Progenitor cell of endocrine pancreas (in vitro differentiated cells): ENCODE results near the gene DCBLD2. TPM values are rescaled to one million over a fixed set of nuclear protein-coding genes. Genes with fewer than 3 reads are reported as not detected.

Experiments used
- DNase-seq: peaks from one replicate; pipeline ENCODE4 v3.0.0; 2021; ENCODE audit warnings: low spot score; ENCODE audit not compliant: unreplicated experiment
- H3K27ac Mint-ChIP-seq: 2 replicates; pipeline ENCODE4 v1.8.0; 2021; ENCODE audit warnings: mild to moderate bottlenecking, moderate library complexity, mixed read lengths
- H3K27me3 Mint-ChIP-seq: 2 replicates; pipeline ENCODE4 v1.8.0; 2021; ENCODE audit warnings: mixed read lengths
- H3K36me3 Mint-ChIP-seq: 2 replicates; pipeline ENCODE4 v1.8.0; 2022; ENCODE audit warnings: mixed read lengths; ENCODE audit not compliant: insufficient read depth
- H3K4me1 Mint-ChIP-seq: 2 replicates; pipeline ENCODE4 v1.8.0; 2021; ENCODE audit warnings: low read depth, mixed read lengths
- H3K4me3 Mint-ChIP-seq: 2 replicates; pipeline ENCODE4 v1.8.0; 2021; ENCODE audit warnings: low read depth, mild to moderate bottlenecking, moderate library complexity, mixed read lengths
- H3K9me3 Mint-ChIP-seq: 2 replicates; pipeline ENCODE4 v1.8.0; 2021; ENCODE audit warnings: low read depth, mixed read lengths
- CTCF ChIP-seq: fragments of 200-600 bp; sonication (generic); IDR thresholded peaks from one replicate; pipeline ENCODE4 v1.5.0; 2021; ENCODE audit warnings: antibody characterized with exemption, mild to moderate bottlenecking; ENCODE audit not compliant: unreplicated experiment
- total RNA-seq: library from RNA; stranded (reverse); gene quantifications from 2 replicates; pipeline ENCODE4 v1.2.1, GENCODE V29; 2021

DCBLD2 gene
- total RNA-seq, 1 donor from 2014 or later, result 85.5 TPM

- peaks cover 23% of the 10 kb centered on the region for H3K4me1 Mint-ChIP-seq
- no peak overlapping the region for H3K27ac Mint-ChIP-seq
Measured at GRCh38 chr3:98890965-98891910, 10.3 kb downstream of the DCBLD2 start.

GRCh38 chr3:98890181-98890835, 11.2 kb downstream of the DCBLD2 start:
- peaks cover 24% of the 10 kb centered on the region for H3K4me1 Mint-ChIP-seq
- H3K27ac Mint-ChIP-seq, result no peak overlapping the region
- H3K9me3 Mint-ChIP-seq, result no peaks in the 10 kb centered on the region
- no peak overlapping the region for H3K4me3 Mint-ChIP-seq
- DNase-seq, result no peak
- no peaks in the 10 kb centered on the region for H3K36me3 Mint-ChIP-seq
- no peaks in the 10 kb centered on the region for H3K27me3 Mint-ChIP-seq
- TF ChIP-seq CTCF, result no peak

More at GRCh38 chr3:98890965-98891910, 10.3 kb downstream of the DCBLD2 start:
- no peak for DNase-seq
- H3K4me3 Mint-ChIP-seq, result no peak overlapping the region
- no peaks in the 10 kb centered on the region for H3K27me3 Mint-ChIP-seq
- no peaks in the 10 kb centered on the region for H3K9me3 Mint-ChIP-seq
- TF ChIP-seq CTCF, result no peak
- H3K36me3 Mint-ChIP-seq, result no peaks in the 10 kb centered on the region

GRCh38 chr3:98887684-98888083, 13.8 kb downstream of the DCBLD2 start:
- Mint-ChIP-seq H3K9me3 (no peaks in the 10 kb centered on the region), H3K27ac (no peak overlapping the region), H3K4me3 (no peak overlapping the region), H3K36me3 (peaks cover 2% of the 10 kb centered on the region), H3K4me1 (peaks cover 15% of the 10 kb centered on the region), H3K27me3 (no peaks in the 10 kb centered on the region)
- TF ChIP-seq CTCF, result no peak
- DNase-seq, result no peak

GRCh38 chr3:98886525-98886924, 15.0 kb downstream of the DCBLD2 start:
- no peaks in the 10 kb centered on the region for H3K27me3 Mint-ChIP-seq
- peaks cover 10% of the 10 kb centered on the region for H3K36me3 Mint-ChIP-seq
- no peak overlapping the region for H3K4me3 Mint-ChIP-seq
- H3K4me1 Mint-ChIP-seq, result peaks cover 8% of the 10 kb centered on the region
- DNase-seq, result no peak
- H3K27ac Mint-ChIP-seq, result no peak overlapping the region
- no peak for TF ChIP-seq CTCF
- H3K9me3 Mint-ChIP-seq, result no peaks in the 10 kb centered on the region

- no peak overlapping the region for H3K4me3 Mint-ChIP-seq
- DNase-seq, result no peak
- H3K36me3 Mint-ChIP-seq, result peaks cover 14% of the 10 kb centered on the region
- TF ChIP-seq CTCF, result no peak
- H3K27ac Mint-ChIP-seq, result no peak overlapping the region
- no peaks in the 10 kb centered on the region for H3K27me3 Mint-ChIP-seq
- no peaks in the 10 kb centered on the region for H3K9me3 Mint-ChIP-seq
- peaks cover 8% of the 10 kb centered on the region for H3K4me1 Mint-ChIP-seq
Measured at GRCh38 chr3:98885851-98886250, 15.6 kb downstream of the DCBLD2 start.
